SK-N-SH (cell line): ENCODE data around the gene SYT14.

Experiments
- CHD2 ChIP-seq: fragments of 150-350 bp; IDR thresholded peaks from 2 replicates; pipeline ENCODE4 v1.6.1; 2018; ENCODE audit warnings: low read length; ENCODE audit not compliant: partially characterized antibody
- EZH2phosphoT487 ChIP-seq: fragments of 200-600 bp; sonication (generic); IDR thresholded peaks from 2 replicates; pipeline ENCODE4 v1.6.1; 2017; ENCODE audit warnings: low read depth, mixed run types, mild to moderate bottlenecking, antibody characterized with exemption, moderate library complexity, borderline replicate concordance
- FOXM1 ChIP-seq: IDR thresholded peaks from 2 replicates; pipeline ENCODE4 v1.4.0; 2012; ENCODE audit warnings: low read depth, mild to moderate bottlenecking
- JUND ChIP-seq: IDR thresholded peaks from 2 replicates; pipeline ENCODE4 v1.4.0; 2012
- MXI1 ChIP-seq: IDR thresholded peaks from 2 replicates; pipeline ENCODE4 v1.6.1; 2012; ENCODE audit warnings: mild to moderate bottlenecking, low read depth, low read length, improper control_type of control experiment
- RAD21 ChIP-seq: IDR thresholded peaks from 2 replicates; pipeline ENCODE4 v1.6.1; 2012; ENCODE audit warnings: mild to moderate bottlenecking, low read length
- RXRA ChIP-seq: IDR thresholded peaks from 2 replicates; pipeline ENCODE4 v1.4.0; 2012; ENCODE audit warnings: low read depth, mild to moderate bottlenecking, borderline replicate concordance
- SIN3A ChIP-seq: IDR thresholded peaks from 2 replicates; pipeline ENCODE4 v1.6.1; 2012; ENCODE audit warnings: low read depth, mild to moderate bottlenecking, low read length, moderate library complexity, borderline replicate concordance
- USF1 ChIP-seq: IDR thresholded peaks from 2 replicates; pipeline ENCODE4 v1.4.0; 2012; ENCODE audit warnings: low read depth, borderline replicate concordance
- YY1 ChIP-seq: IDR thresholded peaks from 2 replicates; pipeline ENCODE4 v1.4.0; 2012; ENCODE audit warnings: low read depth, mild to moderate bottlenecking
- TF ChIP-seq, protein P1 (sequence below): fragments of 200-600 bp; sonication (generic); IDR thresholded peaks from 2 replicates; pipeline ENCODE4 v1.6.1; 2017; ENCODE audit warnings: antibody characterized with exemption, mild to moderate bottlenecking, moderate library complexity
- TF ChIP-seq, protein P2 (sequence below): fragments of 150-350 bp; IDR thresholded peaks from 2 replicates; pipeline ENCODE4 v1.6.1; 2016; ENCODE audit warnings: mild to moderate bottlenecking, low read depth, low read length
- TF ChIP-seq, protein P3 (sequence below): fragments of 150-350 bp; IDR thresholded peaks from 2 replicates; pipeline ENCODE4 v1.6.1; 2017; ENCODE audit warnings: antibody characterized with exemption, low read length, low read depth, borderline replicate concordance
- TF ChIP-seq, protein P4 (sequence below): IDR thresholded peaks from 2 replicates; pipeline ENCODE4 v1.4.0; 2012; ENCODE audit warnings: low read depth

- TF ChIP-seq USF1 (no peak), SIN3A (no peak), MXI1 (no peak), EZH2phosphoT487 (no peak), CHD2 (no peak), RXRA (no peak), FOXM1 (no peak), YY1 (no peak), RAD21 (peak; percentile 35), JUND (no peak)
- TF ChIP-seq, protein P1, sequence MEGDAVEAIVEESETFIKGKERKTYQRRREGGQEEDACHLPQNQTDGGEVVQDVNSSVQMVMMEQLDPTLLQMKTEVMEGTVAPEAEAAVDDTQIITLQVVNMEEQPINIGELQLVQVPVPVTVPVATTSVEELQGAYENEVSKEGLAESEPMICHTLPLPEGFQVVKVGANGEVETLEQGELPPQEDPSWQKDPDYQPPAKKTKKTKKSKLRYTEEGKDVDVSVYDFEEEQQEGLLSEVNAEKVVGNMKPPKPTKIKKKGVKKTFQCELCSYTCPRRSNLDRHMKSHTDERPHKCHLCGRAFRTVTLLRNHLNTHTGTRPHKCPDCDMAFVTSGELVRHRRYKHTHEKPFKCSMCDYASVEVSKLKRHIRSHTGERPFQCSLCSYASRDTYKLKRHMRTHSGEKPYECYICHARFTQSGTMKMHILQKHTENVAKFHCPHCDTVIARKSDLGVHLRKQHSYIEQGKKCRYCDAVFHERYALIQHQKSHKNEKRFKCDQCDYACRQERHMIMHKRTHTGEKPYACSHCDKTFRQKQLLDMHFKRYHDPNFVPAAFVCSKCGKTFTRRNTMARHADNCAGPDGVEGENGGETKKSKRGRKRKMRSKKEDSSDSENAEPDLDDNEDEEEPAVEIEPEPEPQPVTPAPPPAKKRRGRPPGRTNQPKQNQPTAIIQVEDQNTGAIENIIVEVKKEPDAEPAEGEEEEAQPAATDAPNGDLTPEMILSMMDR, result peak; percentile 60
- TF ChIP-seq, protein P2, sequence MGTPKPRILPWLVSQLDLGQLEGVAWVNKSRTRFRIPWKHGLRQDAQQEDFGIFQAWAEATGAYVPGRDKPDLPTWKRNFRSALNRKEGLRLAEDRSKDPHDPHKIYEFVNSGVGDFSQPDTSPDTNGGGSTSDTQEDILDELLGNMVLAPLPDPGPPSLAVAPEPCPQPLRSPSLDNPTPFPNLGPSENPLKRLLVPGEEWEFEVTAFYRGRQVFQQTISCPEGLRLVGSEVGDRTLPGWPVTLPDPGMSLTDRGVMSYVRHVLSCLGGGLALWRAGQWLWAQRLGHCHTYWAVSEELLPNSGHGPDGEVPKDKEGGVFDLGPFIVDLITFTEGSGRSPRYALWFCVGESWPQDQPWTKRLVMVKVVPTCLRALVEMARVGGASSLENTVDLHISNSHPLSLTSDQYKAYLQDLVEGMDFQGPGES, result no peak
- TF ChIP-seq, protein P3, sequence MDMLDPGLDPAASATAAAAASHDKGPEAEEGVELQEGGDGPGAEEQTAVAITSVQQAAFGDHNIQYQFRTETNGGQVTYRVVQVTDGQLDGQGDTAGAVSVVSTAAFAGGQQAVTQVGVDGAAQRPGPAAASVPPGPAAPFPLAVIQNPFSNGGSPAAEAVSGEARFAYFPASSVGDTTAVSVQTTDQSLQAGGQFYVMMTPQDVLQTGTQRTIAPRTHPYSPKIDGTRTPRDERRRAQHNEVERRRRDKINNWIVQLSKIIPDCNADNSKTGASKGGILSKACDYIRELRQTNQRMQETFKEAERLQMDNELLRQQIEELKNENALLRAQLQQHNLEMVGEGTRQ, result no peak
- TF ChIP-seq, protein P4, sequence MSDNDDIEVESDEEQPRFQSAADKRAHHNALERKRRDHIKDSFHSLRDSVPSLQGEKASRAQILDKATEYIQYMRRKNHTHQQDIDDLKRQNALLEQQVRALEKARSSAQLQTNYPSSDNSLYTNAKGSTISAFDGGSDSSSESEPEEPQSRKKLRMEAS, result no peak
These were observed 38.1 kb upstream of the SYT14 start for GRCh38 chr1:209899948-209900347.
